ENCODE data around the gene NEO1. TPM values are rescaled to one million over a fixed set of nuclear protein-coding genes. Genes with fewer than 3 reads are reported as not detected.

The NEO1 gene
- total and polyA plus RNA-seq, 2 of the 13 experiments (the other 11 are each of a cell fraction or from before 2014, with no cell fraction given): 8.4 to 11.0 TPM

DNA sequence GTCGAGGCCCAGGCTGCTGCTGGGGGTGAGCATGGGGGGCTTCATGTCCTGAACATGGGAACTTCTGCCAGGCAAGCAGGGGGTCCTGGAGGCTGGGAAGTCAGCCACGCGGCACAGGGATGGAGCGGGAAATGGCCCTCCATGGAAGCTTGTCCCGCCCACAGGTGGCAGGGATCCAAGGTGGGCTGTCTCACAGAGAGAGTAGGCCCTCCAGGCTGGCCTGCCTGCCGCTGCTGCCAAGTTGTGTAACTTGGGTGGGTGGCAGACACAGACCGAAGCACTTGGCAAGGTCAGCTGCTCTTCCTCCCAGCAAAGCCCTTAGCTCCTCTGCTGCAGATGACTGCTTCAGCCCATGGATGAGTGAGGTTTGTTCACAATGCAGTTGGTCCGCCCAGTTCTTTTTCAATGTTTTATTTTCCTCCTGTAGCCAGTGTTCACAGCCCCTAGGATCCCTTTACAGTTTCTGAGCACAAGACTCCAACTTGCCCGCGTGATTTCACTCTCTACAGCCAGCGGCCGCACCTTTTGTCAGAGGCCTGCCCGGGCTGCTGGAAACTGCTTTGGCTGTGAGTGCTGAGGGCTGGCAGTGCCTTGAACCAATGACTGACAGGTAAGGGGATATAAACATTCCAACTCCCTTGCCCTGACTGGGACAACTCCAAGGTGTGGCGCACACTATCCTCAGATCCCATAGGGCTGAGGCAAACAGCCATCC is 289.8 kb downstream of the NEO1 start:
- ATAC-seq (no peak), DNase-seq (ENCODE audit: low spot score) (no peak), FAIRE-seq (no peak)
- H3K9ac ChIP-seq (ENCODE audit: insufficient read depth, low read depth, low read length): no peak overlapping the region
- no peaks in the 10 kb centered on the region for H3K9me3 ChIP-seq (ENCODE audit: low read length)
- H3K4me2 ChIP-seq (ENCODE audit: low read depth, low read length): no peak overlapping the region
- no peak overlapping the region for H3K27ac ChIP-seq (ENCODE audit: extremely low read length, insufficient read depth, low read length)
- 72% methylated on average over 7 of the region's 14 CpGs for WGBS (ENCODE audit: low lambda C conversion rate)
- BruUV-seq (replicated peaks): no TSS peak
- in situ Hi-C loops (cut with HindIII; ENCODE audit: extremely low pct_ligation_motif_present, low pct_unique_long_range_greater_than_20kb): no loop called here
- no peak for TF ChIP-seq TBX3 (IDR thresholded peaks at IDR 0.05; ENCODE audit: borderline replicate concordance)
- TF ChIP-seq MEIS2 (CRISPR knock-in tag; IDR thresholded peaks at IDR 0.05): no peak
- TF ChIP-seq ZNF749 (CRISPR knock-in tag; IDR thresholded peaks at IDR 0.05; ENCODE audit: borderline replicate concordance): no peak
- no peak for TF ChIP-seq HDAC6 (IDR thresholded peaks at IDR 0.05; ENCODE audit: low read depth, low read length)
- no peak for TF ChIP-seq HOXA7 (CRISPR knock-in tag; IDR thresholded peaks at IDR 0.05)
- TF ChIP-seq YY1 (IDR thresholded peaks at IDR 0.05; ENCODE audit: insufficient read depth, insufficient replicate concordance, low read depth, low read length): no peak
- no peak for TF ChIP-seq ZNF441 (CRISPR knock-in tag; IDR thresholded peaks at IDR 0.05; ENCODE audit: borderline replicate concordance)
- no peak for TF ChIP-seq MIER3 (CRISPR knock-in tag; IDR thresholded peaks at IDR 0.05; ENCODE audit: borderline replicate concordance)
- no peak for TF ChIP-seq RBM22 (optimal IDR thresholded peaks at IDR 0.05; ENCODE audit: low read length)
- TF ChIP-seq, protein P1, sequence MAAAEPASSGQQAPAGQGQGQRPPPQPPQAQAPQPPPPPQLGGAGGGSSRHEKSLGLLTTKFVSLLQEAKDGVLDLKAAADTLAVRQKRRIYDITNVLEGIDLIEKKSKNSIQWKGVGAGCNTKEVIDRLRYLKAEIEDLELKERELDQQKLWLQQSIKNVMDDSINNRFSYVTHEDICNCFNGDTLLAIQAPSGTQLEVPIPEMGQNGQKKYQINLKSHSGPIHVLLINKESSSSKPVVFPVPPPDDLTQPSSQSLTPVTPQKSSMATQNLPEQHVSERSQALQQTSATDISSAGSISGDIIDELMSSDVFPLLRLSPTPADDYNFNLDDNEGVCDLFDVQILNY (CRISPR knock-in tag; conservative IDR thresholded peaks at IDR 0.05): no peak
- TF ChIP-seq, protein P2, sequence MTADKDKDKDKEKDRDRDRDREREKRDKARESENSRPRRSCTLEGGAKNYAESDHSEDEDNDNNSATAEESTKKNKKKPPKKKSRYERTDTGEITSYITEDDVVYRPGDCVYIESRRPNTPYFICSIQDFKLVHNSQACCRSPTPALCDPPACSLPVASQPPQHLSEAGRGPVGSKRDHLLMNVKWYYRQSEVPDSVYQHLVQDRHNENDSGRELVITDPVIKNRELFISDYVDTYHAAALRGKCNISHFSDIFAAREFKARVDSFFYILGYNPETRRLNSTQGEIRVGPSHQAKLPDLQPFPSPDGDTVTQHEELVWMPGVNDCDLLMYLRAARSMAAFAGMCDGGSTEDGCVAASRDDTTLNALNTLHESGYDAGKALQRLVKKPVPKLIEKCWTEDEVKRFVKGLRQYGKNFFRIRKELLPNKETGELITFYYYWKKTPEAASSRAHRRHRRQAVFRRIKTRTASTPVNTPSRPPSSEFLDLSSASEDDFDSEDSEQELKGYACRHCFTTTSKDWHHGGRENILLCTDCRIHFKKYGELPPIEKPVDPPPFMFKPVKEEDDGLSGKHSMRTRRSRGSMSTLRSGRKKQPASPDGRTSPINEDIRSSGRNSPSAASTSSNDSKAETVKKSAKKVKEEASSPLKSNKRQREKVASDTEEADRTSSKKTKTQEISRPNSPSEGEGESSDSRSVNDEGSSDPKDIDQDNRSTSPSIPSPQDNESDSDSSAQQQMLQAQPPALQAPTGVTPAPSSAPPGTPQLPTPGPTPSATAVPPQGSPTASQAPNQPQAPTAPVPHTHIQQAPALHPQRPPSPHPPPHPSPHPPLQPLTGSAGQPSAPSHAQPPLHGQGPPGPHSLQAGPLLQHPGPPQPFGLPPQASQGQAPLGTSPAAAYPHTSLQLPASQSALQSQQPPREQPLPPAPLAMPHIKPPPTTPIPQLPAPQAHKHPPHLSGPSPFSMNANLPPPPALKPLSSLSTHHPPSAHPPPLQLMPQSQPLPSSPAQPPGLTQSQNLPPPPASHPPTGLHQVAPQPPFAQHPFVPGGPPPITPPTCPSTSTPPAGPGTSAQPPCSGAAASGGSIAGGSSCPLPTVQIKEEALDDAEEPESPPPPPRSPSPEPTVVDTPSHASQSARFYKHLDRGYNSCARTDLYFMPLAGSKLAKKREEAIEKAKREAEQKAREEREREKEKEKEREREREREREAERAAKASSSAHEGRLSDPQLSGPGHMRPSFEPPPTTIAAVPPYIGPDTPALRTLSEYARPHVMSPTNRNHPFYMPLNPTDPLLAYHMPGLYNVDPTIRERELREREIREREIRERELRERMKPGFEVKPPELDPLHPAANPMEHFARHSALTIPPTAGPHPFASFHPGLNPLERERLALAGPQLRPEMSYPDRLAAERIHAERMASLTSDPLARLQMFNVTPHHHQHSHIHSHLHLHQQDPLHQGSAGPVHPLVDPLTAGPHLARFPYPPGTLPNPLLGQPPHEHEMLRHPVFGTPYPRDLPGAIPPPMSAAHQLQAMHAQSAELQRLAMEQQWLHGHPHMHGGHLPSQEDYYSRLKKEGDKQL (CRISPR knock-in tag; IDR thresholded peaks at IDR 0.05; ENCODE audit: low read depth): no peak
- ChIA-PET CTCF (ENCODE audit: low intra/inter-chr PET ratio, low total read pairs) (no interaction called here), POLR2A (no interaction called here)
- H3K27me3 ChIP-seq (ENCODE audit: control insufficient read depth in 1 of 2, insufficient read depth in 2 of 2, low read length in 2 of 2): peaks cover 5 to 15% of the 10 kb centered on the region in 2 experiments; a peak in 4 of 5 replicates
- H3K79me2 ChIP-seq (ENCODE audit: insufficient read depth, low read length): no peaks in the 10 kb centered on the region
- H3K36me3 ChIP-seq (replicated peaks in 1 of 2; ENCODE audit: control insufficient read depth in 1 of 2, insufficient read depth in 2 of 2, low read length in 2 of 2): no peaks in the 10 kb centered on the region
- intact Hi-C loops (cut with micrococcal nuclease; ENCODE audit: unreplicated experiment): no loop called here
- H2AFZ ChIP-seq (ENCODE audit: low read length): no peak overlapping the region
- no peaks in the 10 kb centered on the region for H3K4me1 ChIP-seq (ENCODE audit: insufficient read depth, low read length)
- H3K4me3 ChIP-seq (replicated peaks in 1 of 3; ENCODE audit: insufficient read depth in 1 of 3, low read depth in 2 of 3, low read length in 3 of 3): no peak overlapping the region
- H4K20me1 ChIP-seq (ENCODE audit: insufficient read depth, low read length): no peaks in the 10 kb centered on the region
